ENCODE measurements around the gene NMNAT2.

NMNAT2 gene

GRCh38 chr1:183249941-183250452 is 168.2 kb downstream of the NMNAT2 start:
- no peak for TF ChIP-seq CTCF (IDR thresholded peaks at IDR 0.05; ENCODE audit: extremely low read depth, missing control alignments)
- no peak for DNase-seq (ENCODE audit: low spot score)

- no peak for DNase-seq (ENCODE audit: low spot score)
- no peak for TF ChIP-seq CTCF (IDR thresholded peaks at IDR 0.05; ENCODE audit: extremely low read depth, missing control alignments)
Observed at GRCh38 chr1:183248989-183249691, 169.0 kb downstream of the NMNAT2 start.

- no peak for DNase-seq (ENCODE audit: low spot score)
- no peak for TF ChIP-seq CTCF (IDR thresholded peaks at IDR 0.05; ENCODE audit: extremely low read depth, missing control alignments)
Observed at GRCh38 chr1:183247931-183248330, 170.2 kb downstream of the NMNAT2 start.

- DNase-seq (ENCODE audit: low spot score), result no peak
- TF ChIP-seq CTCF (IDR thresholded peaks at IDR 0.05; ENCODE audit: extremely low read depth, missing control alignments), result no peak
Observed at GRCh38 chr1:183247484-183247883, 170.7 kb downstream of the NMNAT2 start.

- no peak for TF ChIP-seq CTCF (IDR thresholded peaks at IDR 0.05; ENCODE audit: extremely low read depth, missing control alignments)
- DNase-seq (ENCODE audit: low spot score), result no peak
Observed at GRCh38 chr1:183247066-183247465, 171.1 kb downstream of the NMNAT2 start.

- no peak for DNase-seq (ENCODE audit: low spot score)
- no peak for TF ChIP-seq CTCF (IDR thresholded peaks at IDR 0.05; ENCODE audit: extremely low read depth, missing control alignments)
Observed at GRCh38 chr1:183246436-183246835, 171.7 kb downstream of the NMNAT2 start.

GRCh38 chr1:183245357-183245756 is 172.8 kb downstream of the NMNAT2 start:
- no peak for DNase-seq (ENCODE audit: low spot score)
- no peak for TF ChIP-seq CTCF (IDR thresholded peaks at IDR 0.05; ENCODE audit: extremely low read depth, missing control alignments)

Measured in GM20000 (cell line).